ENCODE measurements around the gene KIAA1671. TPM values are rescaled to one million over a fixed set of nuclear protein-coding genes. Genes with fewer than 3 reads are reported as not detected.
A peak's percentile ranks its signal among the peaks of the same experiment; 100 is the strongest.
"Not testable (repeated sequence)": the region's sequence is repeated elsewhere in the genome, so short reads cannot be mapped to it uniquely, and the experiment has no call there.

The KIAA1671 gene
- polyA plus RNA-seq, 6 donors from 2014 or later = not detected

DNA sequence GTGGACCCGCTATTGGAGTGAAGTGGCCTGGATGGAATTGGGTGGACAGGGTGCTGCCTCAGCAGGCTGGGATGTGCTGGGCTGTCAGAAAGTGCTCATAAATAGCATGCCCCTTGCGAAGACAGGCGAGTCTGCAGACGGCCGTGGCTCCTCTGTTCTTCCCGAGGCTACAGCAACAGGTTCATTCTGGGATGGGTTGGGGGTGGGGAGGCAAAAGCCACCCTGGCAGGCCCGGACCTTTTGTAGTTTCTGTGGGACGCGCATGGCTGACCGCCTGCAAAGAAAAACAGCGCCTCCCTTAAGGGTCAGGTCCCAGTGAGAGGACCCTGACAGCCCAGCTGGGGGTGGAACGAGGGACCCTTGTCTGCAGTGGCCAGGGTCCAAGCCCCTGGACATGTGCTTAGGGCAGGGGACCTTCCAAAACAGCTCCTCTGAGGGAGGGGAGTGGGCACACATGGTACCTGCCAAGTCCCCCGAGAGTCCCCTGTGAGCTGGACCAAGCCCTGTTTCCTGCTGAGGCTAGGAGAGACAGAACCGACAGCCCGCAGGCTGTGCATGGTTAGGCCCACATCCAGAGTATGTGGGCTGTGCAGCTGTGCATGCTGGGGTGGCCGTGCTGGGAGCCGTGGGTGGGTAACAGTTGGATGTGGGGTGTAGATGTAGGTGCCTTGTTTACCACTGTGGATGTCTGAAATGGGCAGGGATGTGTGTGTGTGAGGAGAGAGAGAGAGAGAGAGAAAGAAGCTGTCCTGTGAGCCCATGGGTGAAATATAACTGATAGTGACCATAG lies 247.4 kb downstream of the KIAA1671 start, which contains the start of gene CRYBB3:
Gene CRYBB3 (plus strand): TSS at position 128 of the 790 bp plus-strand sequence. CDS start 1,539 bp downstream, outside the sequence.
- peaks cover 6 to 10% (median 8%) of the 10 kb centered on the region in 3 donors for H3K27me3 Mint-ChIP-seq
- no peak within 1 kb of the TSS for H3K4me3 Mint-ChIP-seq
- no peaks in the 10 kb centered on the region for H3K9me3 Mint-ChIP-seq
- no peaks in the 10 kb centered on the region for H3K36me3 Mint-ChIP-seq
- ATAC-seq (ENCODE audit: low read depth in 2 of 2) = no peak
- H3K27ac Mint-ChIP-seq = peak within 1 kb of the TSS in 1 of 6 donors; percentile 53
- no peak for DNase-seq
- H3K4me1 Mint-ChIP-seq = no peaks in the 10 kb centered on the region

DNA sequence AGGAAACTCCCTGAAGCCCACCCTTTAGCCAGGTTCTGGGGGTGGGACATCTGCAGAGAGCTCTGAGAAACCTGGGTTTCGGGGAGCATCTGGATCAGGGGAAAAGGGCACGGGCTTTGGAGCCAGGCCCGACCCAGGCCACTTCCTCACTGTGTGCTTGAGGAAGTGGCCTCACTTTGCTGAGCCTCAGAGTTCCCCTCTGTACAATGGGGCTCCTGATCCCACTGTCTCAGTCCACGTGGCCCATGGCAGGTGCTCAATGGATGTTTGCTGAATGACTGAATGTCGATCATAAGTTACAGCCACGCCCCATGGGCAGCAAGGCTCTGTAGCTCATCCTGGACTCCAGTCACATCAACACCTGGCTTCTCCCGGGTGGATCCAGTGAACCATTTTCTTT lies 248.5 kb downstream of the KIAA1671 start:
- H3K9me3 Mint-ChIP-seq = no peaks in the 10 kb centered on the region
- no peak for DNase-seq
- H3K27ac Mint-ChIP-seq = no peak overlapping the region
- peaks cover 6 to 10% (median 8%) of the 10 kb centered on the region in 3 donors for H3K27me3 Mint-ChIP-seq
- no peak overlapping the region for H3K4me3 Mint-ChIP-seq
- no peaks in the 10 kb centered on the region for H3K36me3 Mint-ChIP-seq
- H3K4me1 Mint-ChIP-seq = no peaks in the 10 kb centered on the region
- ATAC-seq (ENCODE audit: low read depth in 2 of 2) = no peak

DNA sequence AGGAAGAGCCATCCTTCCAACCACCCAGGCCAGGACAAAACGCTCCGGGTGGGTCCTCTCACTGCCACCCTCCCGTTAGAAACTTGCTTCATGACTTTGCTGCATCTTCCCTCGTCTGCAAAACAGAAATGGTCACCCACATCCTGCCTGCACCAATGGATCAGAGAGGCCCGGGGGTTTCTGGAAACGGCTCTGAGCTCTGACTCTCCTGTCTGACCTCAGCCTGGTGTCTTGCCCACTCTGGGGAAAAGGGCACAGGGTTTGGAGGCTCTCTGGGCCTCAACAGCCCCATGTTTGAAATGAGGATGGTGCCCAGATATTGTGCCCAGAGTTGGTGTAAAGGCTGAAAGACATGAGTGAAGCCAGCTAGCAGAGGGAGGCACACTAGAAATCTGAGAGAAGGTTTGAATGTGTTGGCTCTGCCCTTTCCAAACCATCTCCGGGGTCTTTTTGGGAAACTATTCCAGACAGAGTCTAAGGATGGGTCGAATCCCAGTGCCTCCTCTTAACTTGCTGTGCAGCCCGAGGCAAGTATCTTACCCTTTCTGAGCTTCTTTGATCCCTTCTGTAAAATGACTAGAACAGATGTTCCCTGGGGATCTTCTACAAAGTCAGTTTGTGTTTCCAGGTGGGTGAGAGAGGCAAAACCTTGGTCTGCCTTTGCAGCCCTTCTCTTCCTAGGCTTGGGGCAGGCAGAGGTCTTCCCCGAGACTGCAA lies 249.2 kb downstream of the KIAA1671 start:
- no peak overlapping the region for H3K27ac Mint-ChIP-seq
- ATAC-seq (ENCODE audit: low read depth in 2 of 2) (no peak), DNase-seq (no peak)
- peaks cover 5 to 12% (median 6%) of the 10 kb centered on the region in 3 donors for H3K27me3 Mint-ChIP-seq
- H3K36me3 Mint-ChIP-seq = no peaks in the 10 kb centered on the region
- H3K4me3 Mint-ChIP-seq = no peak overlapping the region
- no peaks in the 10 kb centered on the region for H3K4me1 Mint-ChIP-seq
- H3K9me3 Mint-ChIP-seq = no peaks in the 10 kb centered on the region

DNA sequence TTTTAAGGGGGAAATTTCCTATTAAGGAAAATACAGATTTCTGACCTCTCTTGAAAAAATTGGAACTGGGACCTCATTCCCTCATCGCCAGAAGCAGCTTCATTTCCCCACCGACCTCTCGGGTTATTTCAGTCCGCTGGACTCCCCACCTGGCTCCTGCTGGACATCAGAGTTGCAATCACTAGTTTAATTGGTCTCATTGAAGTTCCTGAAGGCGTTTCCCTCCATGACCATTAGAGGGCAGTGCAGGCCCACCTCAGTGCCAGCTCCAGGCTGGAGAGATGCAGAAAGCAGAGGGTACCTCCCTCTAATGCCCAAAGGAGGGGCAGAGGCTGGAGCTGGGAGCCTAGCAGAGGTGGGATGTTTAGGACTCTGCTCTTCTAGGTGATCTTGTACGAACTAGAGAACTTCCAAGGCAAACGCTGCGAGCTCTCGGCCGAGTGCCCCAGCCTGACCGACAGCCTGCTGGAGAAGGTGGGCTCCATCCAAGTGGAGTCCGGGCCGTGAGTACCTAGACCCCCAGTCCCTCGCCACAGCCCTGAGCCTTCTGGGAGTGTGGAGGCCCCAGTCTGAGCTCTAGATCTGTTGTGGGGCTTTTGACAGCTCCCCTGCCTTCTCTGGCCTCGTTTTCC lies 249.9 kb downstream of the KIAA1671 start:
- DNase-seq (peak; percentile 16), ATAC-seq (ENCODE audit: low read depth in 2 of 2) (no peak)
- Mint-ChIP-seq H3K4me3 (no peak overlapping the region), H3K9me3 (no peaks in the 10 kb centered on the region), H3K27ac (peak overlapping the region in 2 of 6 donors; percentile 44), H3K27me3 (peaks cover 4 to 17% (median 8%) of the 10 kb centered on the region in 3 donors), H3K4me1 (no peaks in the 10 kb centered on the region), H3K36me3 (no peaks in the 10 kb centered on the region)

DNA sequence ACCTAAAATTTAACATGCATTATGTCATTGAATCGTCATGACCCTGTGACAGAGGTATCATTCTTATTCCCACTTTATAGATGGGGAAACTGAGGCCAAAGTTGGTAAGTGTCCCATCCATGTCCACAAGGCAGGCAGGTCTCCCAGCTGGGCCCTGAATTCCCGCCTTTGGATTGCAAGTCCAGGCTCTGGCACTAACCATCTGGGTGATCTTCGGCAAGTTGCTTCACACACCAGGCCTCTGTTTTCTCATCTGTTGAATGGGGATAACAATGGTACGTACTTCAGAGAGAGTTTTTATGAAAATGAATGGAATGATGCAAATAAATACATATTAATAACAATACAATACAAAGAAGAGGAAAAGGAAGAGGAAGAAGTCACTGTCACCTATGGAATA lies 250.6 kb downstream of the KIAA1671 start:
- no peak for DNase-seq
- ATAC-seq (ENCODE audit: low read depth in 2 of 2) = no peak
- H3K4me1 Mint-ChIP-seq = no peaks in the 10 kb centered on the region

DNA sequence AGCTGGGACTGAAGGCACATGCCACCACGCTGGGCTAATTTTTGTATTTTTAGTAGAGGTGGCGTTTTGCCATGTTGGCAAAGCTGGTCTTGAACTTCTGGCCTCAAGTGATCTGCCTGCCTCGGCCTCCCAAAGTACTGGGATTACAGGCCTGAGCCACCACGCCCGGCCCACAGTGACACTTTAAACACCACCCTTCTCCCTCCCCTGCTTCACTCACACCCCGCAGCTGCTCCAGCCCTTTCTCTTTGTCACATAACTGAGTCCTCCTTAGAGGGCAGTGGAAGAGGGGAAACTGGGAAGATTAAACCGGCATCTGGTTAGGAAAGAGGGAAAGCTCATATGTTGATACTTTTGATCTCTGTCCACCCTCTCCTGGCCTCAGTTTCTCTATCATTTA lies 252.0 kb downstream of the KIAA1671 start:
- not testable (repeated sequence) for H3K27ac Mint-ChIP-seq; DNase-seq; H3K4me3 Mint-ChIP-seq; H3K36me3 Mint-ChIP-seq; ATAC-seq (ENCODE audit: low read depth in 2 of 2); H3K9me3 Mint-ChIP-seq; H3K4me1 Mint-ChIP-seq
- peaks cover 5 to 27% (median 16%) of the 10 kb centered on the region in 3 donors for H3K27me3 Mint-ChIP-seq

More for the DNA sequence above, 250.6 kb downstream of the KIAA1671 start:
- Mint-ChIP-seq H3K27me3 (peaks cover 9 to 24% (median 14%) of the 10 kb centered on the region in 3 donors), H3K4me3 (peak overlapping the region in 1 of 8 donors; percentile 57), H3K27ac (no peak overlapping the region), H3K36me3 (no peaks in the 10 kb centered on the region), H3K9me3 (peaks cover 0 to 5% (median 0%) of the 10 kb centered on the region in 7 donors)

DNA sequence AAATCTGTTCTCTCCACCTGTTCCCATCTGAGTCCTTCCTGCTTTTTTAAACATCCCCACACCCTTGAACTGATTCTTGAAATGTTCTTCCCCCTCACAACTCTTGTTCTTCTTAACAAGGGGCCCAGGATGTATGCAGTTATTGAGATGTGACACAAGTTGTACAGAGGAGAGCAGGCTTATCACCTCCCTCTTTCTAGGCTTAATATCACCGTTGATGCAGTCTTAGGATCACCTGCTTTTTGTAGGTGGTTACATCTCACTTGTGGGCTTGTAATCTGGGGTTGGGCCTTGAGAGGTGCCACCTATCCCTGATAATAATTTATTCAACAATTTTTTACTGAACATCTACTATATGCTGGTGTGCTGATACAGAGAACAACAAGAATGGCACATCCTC lies 253.3 kb downstream of the KIAA1671 start:
- Mint-ChIP-seq H3K36me3 (no peaks in the 10 kb centered on the region), H3K27ac (no peak overlapping the region), H3K4me3 (no peak overlapping the region), H3K27me3 (peaks cover 5 to 27% (median 16%) of the 10 kb centered on the region in 3 donors), H3K4me1 (no peaks in the 10 kb centered on the region), H3K9me3 (peaks cover 0 to 5% (median 0%) of the 10 kb centered on the region in 7 donors)
- no peak for DNase-seq
- no peak for ATAC-seq (ENCODE audit: low read depth in 2 of 2)

DNA sequence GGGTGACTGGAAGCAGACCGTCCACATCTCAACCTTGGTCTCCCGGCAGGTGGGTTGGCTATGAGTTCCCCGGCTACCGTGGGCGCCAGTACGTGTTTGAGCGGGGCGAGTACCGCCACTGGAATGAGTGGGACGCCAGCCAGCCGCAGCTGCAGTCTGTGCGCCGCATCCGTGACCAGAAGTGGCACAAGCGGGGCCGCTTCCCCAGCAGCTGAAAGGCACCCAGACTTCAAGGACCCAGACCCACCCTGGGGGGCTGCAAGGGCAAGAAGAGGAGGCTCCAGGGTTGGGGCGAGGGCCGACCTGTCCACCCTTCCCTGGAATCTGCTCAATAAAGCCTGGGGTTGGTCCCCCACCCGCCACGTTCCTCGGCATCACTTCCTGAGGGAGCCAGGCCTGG lies 254.5 kb downstream of the KIAA1671 start:
- Mint-ChIP-seq H3K36me3 (no peaks in the 10 kb centered on the region), H3K4me1 (no peaks in the 10 kb centered on the region), H3K27me3 (peaks cover 5 to 26% (median 24%) of the 10 kb centered on the region in 3 donors), H3K4me3 (no peak overlapping the region), H3K9me3 (peaks cover 0 to 5% (median 0%) of the 10 kb centered on the region in 7 donors), H3K27ac (no peak overlapping the region)
- ATAC-seq (ENCODE audit: low read depth in 2 of 2) (no peak), DNase-seq (no peak)

DNA sequence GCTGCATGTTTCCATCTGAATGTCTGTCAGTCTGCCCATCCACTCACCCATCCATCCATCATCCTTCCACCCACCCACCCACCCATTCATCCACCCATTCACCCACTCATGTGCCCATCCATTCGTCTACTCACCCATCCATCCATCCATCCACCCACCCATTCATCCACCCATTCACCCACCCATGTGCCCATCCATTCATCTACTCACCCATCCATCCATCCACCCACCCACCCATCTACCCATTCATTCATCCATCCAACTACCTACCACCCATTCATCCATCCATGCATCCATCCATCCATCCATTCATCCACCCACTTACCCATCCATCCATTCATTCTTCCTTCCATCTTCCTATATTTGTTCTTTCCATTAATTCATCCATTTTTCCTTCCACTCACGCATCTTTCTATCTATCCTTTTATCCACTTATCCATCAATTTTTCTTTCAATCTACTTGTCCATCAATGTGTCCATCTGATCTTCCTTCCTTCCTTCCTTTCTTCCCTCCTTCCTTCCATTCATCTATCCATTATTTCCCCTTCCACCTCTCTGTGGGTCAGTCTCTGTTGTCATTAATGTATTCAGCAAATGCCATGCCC lies 255.1 kb downstream of the KIAA1671 start:
- no peaks in the 10 kb centered on the region for H3K4me1 Mint-ChIP-seq
- no peak overlapping the region for H3K27ac Mint-ChIP-seq
- H3K36me3 Mint-ChIP-seq = no peaks in the 10 kb centered on the region
- no peak for ATAC-seq (ENCODE audit: low read depth in 2 of 2)
- no peak for DNase-seq
- H3K27me3 Mint-ChIP-seq = peaks cover 5 to 24% (median 20%) of the 10 kb centered on the region in 3 donors
- peaks cover 0 to 5% (median 0%) of the 10 kb centered on the region in 7 donors for H3K9me3 Mint-ChIP-seq
- no peak overlapping the region for H3K4me3 Mint-ChIP-seq

DNA sequence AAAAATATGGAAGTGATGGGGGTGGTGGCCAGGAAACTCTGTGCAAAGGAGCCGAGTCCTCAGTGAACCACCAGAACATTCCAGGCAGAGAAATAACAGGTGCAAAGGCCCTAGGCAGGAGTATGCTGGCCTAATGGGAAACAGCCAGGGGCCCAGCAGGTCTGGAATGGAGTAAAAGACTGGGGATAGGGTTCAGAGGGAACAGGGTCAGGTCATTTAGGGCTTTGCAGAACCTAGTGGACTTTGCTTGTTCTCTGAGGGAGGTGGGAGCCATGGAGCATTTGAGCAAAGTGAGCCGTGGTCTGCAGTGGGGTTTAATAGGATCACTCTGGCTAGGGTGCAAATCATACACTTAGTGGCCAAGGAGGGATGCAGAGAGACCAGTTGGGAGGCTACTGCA lies 255.8 kb downstream of the KIAA1671 start:
- peaks cover 5 to 24% (median 20%) of the 10 kb centered on the region in 3 donors for H3K27me3 Mint-ChIP-seq
- ATAC-seq (ENCODE audit: low read depth in 2 of 2) (no peak), DNase-seq (no peak)

DNA sequence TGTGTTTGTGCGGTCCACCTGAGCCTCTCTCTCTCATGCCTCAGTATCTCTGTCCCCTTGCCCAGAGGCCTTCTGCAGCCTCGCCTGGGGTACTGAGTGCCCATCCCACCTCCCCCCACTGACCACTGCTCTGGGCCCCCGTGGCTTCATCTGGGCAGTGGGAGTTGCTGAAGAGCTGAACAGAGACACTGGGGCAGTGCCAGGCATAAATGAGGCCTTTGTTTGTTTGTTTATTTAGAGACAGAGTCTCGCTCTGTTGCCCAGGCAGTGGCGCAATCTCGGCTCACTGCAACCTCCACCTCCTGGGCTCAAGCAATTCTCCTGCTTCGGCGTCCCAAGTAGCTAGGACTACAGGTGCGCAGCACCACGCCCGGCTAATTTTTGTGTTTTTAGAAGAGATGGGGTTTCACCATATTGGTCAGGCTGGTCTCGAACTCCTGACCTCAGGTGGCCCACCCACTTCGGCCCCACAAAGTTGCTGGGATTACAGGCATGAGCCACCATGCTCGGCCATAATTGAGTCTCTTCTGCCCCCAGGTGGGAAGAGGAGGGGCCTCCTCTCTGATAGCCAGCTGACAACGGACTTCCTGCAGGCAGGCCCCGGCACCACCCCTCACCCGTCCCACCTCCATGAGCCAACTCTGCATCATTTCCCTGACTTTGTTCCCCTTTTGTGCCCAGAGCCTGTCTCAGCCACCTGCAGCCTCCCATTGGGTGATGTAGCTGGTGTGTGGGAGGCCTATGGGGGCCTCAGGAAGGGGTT lies 256.4 kb downstream of the KIAA1671 start:
- peaks cover 0 to 11% (median 5%) of the 10 kb centered on the region in 7 donors for H3K9me3 Mint-ChIP-seq
- no peak for ATAC-seq (ENCODE audit: low read depth in 2 of 2)
- no peaks in the 10 kb centered on the region for H3K4me1 Mint-ChIP-seq
- no peak overlapping the region for H3K27ac Mint-ChIP-seq
- no peaks in the 10 kb centered on the region for H3K36me3 Mint-ChIP-seq
- no peak for DNase-seq
- peaks cover 10 to 30% (median 20%) of the 10 kb centered on the region in 3 donors for H3K27me3 Mint-ChIP-seq
- no peak overlapping the region for H3K4me3 Mint-ChIP-seq

More for the DNA sequence above, 255.8 kb downstream of the KIAA1671 start:
- Mint-ChIP-seq H3K4me3 (no peak overlapping the region), H3K36me3 (no peaks in the 10 kb centered on the region), H3K4me1 (no peaks in the 10 kb centered on the region), H3K27ac (no peak overlapping the region), H3K9me3 (peaks cover 0 to 5% (median 2%) of the 10 kb centered on the region in 7 donors)

DNA sequence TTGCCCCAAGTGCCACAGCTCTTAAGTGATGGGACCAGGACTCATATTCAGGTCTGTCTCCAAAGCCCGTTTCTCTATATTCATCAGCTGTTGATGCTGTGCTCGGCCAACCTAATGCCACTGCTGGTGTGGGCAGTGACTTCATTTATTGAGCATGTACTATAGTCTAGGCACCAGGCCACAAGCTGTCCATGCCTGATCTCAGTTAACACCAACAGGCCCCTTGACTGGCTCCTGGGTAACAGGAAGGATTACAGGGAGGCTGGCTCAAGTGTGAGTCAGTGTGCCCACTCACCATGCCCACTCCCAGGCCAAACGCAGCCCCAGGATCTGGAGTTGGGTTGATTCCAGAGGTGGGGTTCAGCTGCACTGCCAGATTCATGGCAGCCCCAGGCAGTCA lies 258.3 kb downstream of the KIAA1671 start:
- Mint-ChIP-seq H3K9me3 (peaks cover 0 to 19% (median 9%) of the 10 kb centered on the region in 7 donors), H3K4me1 (no peaks in the 10 kb centered on the region), H3K27ac (no peak overlapping the region), H3K36me3 (no peaks in the 10 kb centered on the region), H3K4me3 (no peak overlapping the region), H3K27me3 (peaks cover 10 to 30% (median 20%) of the 10 kb centered on the region in 3 donors)
- DNase-seq = no peak
- no peak for ATAC-seq (ENCODE audit: low read depth in 2 of 2)

All from naive B cell (primary cell).